ENCODE results near the gene FRMD5.
"Not testable (repeated sequence)": the region's sequence is repeated elsewhere in the genome, so short reads cannot be mapped to it uniquely, and the experiment has no call there.

FRMD5 gene

DNA sequence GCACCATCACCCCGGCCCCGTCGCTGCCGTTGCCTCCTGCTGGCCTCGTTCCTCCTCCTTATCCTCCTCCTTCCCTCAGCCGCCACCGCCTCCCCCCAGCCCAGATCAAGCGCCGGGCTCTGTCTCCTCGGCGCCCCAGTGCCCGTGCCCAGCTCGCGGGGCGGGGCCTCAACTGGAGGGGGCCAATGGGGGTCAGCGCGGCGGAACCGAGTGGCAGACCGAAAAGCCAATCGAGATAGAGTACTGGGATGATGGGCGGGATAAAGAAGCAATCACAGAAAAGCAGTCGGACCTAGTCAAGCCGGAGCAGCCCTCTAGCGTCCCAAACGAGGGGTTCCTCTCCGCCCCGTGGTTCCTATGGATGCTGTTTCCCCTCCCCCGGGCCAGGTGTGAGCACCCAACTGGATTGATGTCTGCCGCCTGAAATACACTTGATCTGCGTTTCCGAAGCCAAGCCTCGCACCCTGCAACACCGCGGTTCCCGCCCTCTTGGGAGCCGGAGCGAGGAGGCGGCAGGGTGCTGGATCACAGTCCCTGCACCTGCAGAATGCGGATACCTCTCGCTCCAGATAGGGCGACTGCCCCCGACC is at the start of gene FRMD5:
FRMD5 (minus strand) TSS at position 121 of the 590 bp plus-strand sequence.
- DNase-seq = peak; percentile 92

DNA sequence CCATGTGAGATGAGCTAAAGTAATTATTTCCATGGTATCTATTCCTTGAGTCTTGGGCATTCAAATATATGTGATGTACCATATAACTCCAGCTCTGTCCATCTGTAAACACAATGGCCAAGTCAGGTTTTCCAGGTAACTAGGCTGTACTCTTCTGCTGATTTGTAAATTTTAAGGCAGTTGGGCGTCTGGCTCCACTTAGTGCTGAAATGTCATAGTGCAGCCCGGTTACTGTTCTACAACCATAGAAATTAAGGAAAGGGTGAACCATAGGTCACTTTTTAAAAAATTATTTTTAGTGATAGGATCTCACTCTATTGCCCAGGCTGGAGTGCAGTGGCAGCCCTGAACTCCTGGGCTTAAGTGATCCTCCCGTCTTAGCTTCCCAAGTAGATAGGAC is 48.8 kb upstream of the FRMD5 start:
- no peak for DNase-seq

DNA sequence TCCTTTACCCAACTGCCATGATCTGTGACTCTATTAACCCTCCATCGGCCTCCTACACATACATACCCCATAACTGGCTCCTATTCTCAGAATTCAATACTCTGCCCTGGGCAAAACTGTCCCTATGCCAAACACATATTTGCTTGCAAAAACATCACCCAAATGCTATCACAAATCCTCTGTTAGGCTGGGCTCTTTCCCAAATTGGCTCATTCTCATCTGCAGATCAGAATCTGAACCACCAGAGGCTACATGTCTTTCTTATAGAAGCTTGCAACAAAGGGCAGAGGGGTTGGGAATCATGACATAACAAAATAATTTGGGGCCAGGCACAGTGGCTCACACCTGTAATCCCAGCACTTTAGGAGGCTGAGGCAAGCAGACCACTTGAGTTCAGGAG is 48.1 kb upstream of the FRMD5 start:
- DNase-seq = no peak

DNA sequence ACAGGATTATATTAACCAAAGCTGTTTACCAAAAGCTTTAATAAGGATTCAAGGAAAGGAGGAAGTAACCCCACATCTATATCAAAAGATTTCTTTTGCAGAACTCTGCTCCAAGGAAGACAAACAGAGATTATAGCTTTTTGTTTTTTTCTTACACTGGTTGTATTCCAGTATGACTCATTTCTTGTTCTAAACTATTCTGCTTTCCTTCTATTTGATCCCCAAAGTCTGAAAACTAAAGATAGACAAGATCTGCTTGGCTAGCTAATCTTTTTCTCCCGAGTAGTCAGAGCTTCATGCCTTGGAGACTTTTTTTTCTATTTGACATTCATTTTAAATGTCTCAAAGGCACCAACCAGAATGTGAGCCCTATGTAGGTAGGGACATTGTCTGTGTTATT is 36.8 kb upstream of the FRMD5 start:
- no peak for DNase-seq

DNA sequence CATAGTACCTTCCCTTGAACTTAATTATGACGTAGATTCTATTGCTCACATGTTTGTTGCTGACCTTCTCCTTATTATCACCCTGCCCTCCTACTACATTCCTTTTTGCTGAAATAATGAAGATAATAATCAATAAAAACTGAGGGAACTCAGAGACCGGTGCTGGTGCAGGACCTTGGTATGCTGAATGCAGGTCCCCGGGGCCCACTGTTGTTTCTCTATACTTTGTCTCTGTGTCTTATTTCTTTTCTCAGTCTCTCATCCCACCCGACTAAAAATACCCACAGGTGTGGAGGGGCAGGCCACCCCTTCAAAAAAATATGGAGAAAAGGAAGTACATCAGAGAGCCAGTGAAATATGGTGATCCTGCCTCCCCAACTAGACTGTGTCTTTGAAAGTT is 34.2 kb upstream of the FRMD5 start:
- not testable (repeated sequence) for DNase-seq

DNA sequence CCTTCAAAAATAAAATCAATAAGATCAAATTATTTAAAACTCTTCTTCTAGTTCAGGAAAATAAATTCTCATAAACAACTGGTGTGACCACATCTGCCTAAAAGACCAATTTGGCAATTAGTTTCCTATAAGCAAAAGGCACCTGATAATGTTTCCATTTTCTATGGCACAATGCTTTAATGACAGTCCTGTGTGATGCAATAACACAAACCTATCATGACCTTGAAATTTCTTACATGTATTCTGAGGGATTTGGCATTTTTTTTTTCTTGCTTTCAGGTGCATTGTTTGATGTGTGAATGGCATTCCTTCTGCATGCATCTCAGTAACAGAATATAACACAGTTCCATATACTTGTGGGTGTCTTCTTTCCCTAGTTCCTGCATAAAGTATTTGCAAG is 32.5 kb upstream of the FRMD5 start:
- no peak for DNase-seq

DNA sequence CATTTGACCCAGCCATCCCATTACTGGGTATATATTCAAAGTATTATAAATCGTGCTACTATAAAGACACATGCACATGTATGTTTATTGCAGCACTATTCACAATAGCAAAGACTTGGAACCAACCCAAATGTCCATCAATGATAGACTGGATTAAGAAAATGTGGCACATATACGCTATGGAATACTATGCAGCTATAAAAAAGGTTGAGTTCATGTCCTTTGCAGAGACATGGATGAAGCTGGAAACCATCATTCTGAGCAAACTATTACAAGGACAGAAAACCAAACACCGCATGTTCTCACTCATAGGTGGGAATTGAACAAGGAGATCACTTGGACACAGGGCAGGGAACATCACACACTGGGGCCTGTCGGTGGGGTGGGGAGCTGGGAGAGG is 31.9 kb upstream of the FRMD5 start:
- DNase-seq = not testable (repeated sequence)

DNA sequence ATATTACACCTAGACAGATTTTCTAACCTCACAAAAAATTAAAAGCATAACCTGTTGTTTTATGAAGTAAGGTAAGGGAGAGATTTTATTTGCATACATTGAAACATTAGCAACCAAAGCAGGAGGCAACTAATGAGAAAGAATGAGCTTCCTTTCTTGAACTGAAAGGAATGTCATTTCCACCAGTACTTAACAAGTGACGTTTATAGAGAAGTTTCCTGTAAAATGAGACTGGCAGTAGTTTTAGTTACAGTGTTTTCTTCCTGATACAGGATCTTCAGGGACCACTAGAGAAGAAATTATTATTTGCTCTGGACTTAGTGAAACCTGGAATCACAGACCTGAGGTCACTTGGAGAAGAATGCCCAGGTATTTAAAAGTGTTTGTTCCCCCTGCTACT is 27.4 kb upstream of the FRMD5 start:
- DNase-seq = no peak

DNA sequence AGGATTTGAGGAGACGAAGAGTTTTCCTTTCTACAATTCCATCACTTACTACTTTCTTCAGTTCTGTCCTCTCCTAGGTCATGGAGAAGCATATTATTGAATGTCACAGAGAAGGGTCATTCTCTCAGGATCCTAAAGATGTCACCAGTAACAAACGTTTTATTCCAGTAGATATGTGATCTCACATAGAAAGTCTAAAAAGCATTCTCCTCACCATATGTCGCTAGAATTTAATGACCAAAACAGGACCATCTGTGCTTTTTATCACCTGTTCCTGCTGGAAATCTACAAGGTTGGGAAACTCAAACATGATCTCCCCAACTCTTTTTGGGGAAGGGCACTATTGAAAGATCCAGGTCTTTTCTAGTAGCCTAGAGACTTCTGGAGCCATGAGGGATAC is 24.0 kb upstream of the FRMD5 start:
- DNase-seq = no peak

DNA sequence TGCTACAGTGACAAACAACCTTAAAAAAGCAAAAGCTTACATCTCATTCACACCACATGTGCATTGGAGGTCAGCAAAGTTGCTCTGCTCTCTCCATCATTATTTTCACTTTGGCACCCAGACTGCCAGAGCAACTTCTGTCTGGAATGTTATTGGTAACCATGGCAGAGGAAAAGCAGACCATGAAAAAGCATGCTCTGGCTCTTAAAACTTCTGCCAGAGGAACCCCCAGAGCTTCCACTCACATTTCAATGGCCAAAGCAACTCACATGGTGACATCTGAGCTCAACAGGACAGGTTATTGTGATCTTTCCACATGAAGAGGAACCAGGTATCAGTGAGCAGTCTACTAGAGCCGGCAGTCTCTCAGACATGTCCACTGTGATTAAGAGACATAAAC is 21.9 kb upstream of the FRMD5 start:
- DNase-seq = no peak

DNA sequence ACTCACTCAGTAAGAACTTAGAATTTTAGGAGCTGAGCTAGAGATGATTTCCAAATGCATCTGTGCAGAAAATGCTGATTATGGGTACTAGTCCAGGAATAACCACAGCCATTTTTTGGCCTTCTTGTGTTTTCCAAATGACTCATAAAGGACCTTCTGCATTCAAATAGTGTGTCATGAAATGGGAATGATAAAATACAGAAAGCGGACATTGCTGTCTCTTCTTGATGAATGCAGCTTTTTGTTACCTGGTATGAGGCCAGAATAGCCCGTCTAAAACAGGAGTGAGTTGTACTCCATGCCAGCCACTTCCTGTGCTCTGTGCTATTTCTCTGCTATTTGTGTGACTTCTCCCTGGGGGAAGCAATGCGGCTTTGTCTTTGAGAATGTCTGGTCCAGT is 20.5 kb upstream of the FRMD5 start:
- no peak for DNase-seq

DNA sequence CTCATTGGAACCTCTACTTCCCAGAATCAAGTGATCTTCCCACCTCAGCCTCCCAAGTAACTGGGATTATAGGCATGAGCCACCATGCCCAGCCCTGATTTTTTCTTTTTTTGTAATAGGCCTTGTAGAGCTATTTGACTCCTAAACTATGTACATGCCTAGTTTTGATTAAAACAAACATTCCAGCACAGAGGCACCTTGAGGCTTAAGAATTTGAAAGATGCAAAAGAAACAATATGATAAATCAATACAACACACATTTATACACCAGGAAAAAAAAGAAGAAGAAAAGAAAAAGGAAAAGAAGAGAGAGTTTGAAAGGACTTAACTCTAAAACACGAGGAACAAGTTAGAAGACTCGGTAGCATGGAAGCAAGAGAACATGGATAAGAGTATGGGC is 13.9 kb upstream of the FRMD5 start:
- DNase-seq = no peak

DNA sequence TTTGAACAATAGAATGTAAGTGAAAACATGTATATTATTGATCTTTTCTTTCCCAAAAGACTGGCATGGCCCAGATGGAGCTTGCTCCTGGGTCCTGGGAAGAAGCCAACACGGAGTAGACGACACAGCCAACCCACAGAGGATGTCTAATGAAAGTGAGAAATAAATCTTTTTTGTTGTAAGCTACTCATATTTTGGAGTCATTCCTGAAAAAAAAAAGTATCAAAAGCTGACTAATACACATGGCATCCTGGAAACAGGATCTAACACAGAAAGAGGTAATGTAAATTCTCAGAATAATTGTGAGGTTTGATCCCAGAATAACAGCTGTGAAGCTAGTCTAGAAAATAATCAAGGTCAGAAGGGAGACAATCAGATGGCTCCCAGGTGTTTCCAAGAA is 12.6 kb upstream of the FRMD5 start:
- no peak for DNase-seq

DNA sequence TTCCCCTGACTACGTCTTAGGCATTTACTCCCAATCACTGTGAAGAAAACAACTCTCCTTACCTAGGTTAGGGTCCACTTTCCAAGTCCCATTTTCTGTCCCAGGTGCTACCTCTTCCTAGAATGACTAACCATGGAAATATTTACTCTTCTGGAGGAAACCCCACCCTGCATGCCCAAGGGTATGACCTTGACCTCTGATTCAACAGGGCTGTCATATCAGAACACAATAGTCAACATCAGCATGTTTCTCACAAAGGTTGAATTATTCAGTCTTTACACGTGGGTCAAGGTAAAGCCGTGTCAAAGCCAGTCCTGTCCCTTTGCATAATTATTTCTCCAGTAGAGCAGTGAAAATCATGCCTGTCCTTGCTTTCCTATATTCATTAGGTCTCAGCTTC is 4.3 kb upstream of the FRMD5 start:
- no peak for DNase-seq

DNA sequence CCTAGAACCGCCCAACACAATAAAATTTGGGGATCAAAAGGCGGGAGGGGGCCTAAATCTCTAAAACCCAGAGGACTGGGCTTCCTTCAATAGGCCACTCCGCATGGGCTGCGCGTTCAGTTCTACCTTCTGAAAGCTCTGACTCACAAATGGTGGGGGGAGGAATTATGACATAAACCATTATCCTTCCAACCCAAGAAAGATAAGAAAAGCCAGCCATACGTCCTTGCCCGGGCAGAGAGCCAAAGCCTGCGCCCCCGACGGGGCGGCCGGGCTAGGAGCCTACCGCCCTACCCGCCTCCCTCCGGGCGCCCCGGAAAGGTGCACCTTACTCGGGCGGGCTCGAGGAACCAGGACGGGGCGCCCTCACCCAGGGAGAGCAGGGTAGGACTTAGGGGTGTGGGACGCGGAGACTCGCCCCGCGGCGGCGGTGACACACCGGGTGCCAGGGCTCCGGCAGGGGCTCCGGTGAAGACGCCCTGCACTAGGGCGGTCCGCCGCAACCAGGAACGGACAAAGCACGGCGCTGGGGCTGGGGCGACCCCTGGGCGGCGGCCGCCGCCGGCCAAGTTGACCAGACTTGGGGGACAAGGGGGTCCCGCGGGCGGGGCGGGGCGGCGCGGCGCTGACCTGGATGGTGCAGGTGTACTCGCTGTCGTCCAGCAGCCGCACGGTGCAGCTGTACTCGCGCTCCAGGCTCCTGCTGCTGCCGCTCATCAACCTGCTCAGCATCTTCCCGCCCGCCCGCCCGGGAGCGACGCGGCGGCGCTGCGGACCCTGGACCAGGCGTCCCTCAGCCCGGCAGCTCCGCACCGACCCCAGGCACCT is 534 bp downstream of the FRMD5 start:
- DNase-seq = peak; percentile 24

DNA sequence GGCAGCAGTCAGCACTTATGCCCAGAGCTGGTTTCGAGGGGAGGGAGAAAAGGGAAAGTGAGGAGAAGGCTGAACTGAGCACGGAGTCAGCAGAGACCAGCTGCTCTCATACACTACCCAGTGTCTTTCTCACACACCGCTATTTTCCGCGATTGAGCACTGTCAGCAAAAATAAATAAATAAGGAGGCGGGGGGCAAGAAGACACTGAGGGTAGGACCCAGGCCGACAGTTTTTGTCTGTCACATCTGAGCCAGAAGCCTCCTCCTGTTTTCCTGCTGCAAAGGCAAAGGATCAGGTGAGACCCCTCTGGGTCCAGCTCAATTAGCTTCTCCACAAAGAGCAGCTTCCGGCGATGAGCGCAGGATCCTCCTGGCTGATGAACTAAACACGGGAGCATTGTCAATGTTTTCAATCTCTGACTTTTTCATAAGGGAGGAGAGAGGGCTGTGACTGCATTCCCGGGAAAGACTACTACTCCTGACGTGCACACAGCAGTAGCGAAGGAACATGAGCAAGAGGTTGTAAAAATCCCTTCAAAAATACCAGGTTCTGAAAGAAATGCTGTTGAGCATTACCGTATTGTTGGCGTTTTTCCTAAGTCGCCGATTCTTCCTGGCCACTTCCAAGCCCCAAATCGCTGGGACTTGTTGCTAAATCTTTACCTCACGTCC is 1.3 kb downstream of the FRMD5 start:
- no peak for DNase-seq

DNA sequence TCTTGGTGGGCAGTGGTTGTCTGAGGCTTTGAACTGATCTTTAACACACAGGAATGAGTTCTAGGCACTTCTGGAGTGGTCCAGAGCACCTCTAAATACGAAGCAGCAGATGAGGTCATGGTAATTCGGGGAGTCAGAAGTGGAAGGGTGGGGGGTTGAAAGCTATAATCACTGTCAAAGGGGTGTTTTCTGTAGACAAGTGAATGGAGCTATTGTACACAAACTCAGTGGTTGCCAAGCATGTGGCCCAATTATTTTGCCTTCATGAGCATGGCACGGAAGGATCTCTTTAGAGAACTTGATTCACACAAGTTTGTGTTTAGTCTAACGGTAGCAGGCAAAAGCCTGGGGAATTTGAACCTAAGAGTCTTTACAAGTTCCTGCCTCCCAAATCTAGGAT is 6.3 kb downstream of the FRMD5 start:
- no peak for DNase-seq

DNA sequence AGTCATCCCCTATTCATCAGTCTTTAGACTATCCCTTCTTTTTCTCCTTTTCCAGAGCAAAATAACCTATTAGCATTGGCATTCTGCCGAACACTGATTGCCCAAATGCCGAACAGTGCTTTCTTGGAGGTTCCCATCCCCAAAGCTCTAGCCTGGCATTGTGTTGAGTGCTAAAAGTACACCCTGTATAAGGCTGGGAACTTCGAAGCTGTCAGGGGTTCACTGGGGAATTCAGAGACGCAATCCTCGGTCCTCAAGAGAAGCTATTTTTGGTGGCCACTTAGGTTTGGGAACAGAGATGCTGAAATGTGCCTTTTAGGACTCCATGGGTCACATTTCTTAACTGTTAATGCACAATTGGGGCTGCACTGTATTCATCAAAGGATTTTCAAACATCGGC is 8.4 kb downstream of the FRMD5 start:
- DNase-seq = no peak

DNA sequence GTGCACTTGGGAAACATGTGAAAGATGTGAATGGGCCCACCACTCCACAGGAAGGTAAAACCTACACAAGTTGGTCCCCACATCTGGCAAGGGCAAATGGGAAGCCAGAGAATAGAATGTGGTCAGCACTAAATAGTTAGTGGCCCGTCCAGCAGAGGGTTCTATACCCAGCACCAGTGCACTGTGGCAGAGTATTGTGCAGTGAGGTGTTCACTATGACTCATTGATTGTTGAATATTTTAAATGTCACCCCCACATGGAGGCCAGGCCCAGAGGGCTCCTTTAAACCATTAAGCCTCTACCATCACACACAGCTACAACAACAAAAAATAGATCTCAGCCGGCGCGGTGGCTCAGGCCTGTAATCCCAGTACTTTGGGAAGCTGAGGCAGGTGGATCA is 11.7 kb downstream of the FRMD5 start:
- DNase-seq = no peak

DNA sequence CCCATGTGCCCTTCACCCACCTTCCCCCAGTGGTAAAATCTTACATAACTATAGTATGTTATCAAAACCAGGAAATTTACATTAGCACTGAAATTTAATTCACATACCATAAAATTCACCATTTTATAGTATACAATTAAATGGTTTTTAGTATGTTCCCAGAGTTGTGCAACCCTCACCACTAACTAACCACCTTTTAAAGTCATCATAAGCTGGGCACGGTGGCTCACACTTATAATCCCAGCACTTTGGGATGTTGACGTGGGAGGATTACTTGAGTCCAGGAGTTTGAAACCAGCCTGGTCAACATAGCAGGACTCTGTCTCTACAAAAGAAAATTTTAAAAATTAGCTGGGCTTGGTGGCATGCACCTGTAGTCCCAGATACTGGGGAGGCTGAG is 13.7 kb downstream of the FRMD5 start:
- no peak for DNase-seq

DNA sequence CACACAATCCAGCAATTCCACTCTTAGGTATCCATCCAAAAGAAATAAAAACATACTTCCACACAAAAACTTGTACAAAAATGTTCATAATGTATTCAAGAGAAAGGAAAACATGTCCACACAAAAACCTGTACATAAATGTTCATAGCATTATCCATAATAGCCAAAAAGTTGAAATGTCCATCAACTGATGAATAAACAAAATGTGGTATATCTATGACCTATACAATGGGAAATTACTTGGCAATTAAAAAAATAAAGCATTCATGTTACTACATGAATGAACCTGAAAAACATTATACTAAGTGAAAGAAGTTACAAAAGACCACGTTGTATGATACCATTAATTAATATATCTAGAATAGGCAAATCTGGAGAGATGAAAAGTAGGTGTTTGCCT is 17.9 kb downstream of the FRMD5 start:
- DNase-seq = no peak

DNA sequence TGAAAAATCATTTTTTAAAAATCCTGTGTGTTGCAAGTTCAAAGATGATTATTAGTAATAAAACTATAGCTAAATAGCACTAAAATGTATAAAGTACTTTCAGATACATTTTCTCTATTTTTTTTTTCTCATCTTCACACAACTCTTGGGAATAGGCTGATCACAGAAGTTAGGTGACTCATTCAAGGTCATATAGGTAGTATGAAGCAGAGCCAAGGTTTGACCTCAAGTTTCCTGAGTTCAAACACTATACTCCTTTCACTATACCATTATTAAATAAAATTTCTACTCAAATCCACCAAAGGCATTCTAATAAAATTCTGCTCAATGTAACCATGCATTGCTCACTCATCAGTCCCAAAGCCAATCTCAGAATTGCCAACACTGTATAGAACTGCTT is 21.3 kb downstream of the FRMD5 start:
- DNase-seq = no peak

DNA sequence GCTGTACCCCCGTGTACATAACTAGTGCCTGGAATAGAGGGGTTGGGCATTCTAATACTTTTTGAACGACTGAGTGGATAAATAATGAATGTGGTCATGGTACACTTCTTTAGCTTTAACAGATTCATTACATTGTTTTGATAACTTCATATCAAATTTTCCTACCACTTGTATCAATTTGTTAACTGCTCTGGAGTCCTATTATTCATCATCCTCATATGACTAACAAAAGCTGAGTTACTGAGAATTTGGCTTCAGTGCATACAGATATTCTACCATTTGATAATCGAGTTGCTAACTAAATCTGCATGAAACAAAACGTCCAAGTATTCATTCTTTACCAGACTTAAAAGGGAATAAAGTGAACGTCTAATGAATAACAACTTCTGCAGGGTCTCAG is 31.7 kb downstream of the FRMD5 start:
- no peak for DNase-seq

DNA sequence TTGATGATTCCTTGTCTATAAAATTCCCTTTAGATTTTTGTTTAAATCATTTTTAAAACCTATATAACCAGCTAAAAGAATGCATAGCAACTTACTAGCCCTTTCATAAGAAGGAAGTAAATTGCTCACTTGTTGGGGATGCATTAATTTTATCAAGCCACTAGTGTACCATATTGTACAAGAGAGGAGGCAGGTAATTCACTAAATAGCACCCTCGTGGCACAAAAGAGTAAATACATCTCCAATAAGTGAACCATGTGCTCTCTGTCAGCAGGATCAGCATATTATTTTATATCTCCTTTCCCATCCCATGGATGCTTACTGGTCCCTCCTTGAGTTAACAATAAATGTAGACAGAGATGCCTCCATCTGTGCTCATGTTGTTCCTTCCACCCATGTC is 34.3 kb downstream of the FRMD5 start:
- no peak for DNase-seq

All from CD4-positive, alpha-beta T cell treated with Interleukin-17A for 1 hour (primary cell).